GM12891 (cell line): Measurements from ENCODE around the gene GDAP2.

Experiments
- PAX5 ChIP-seq: IDR thresholded peaks from 2 replicates; pipeline ENCODE4 v1.6.1; 2011; ENCODE audit warnings: low read length, moderate library complexity, mild to moderate bottlenecking; ENCODE audit not compliant: insufficient read depth, severe bottlenecking
- POLR2A ChIP-seq: IDR thresholded peaks from 2 replicates; pipeline ENCODE4 v1.6.1; 2011; ENCODE audit warnings: low read depth, low read length, control low read depth
- POLR2AphosphoS5 ChIP-seq: IDR thresholded peaks from 2 replicates; pipeline ENCODE4 v1.6.1; 2011; ENCODE audit warnings: low read depth, low read length, control low read depth
- POU2F2 ChIP-seq: IDR thresholded peaks from 2 replicates; pipeline ENCODE4 v1.6.1; 2011; ENCODE audit warnings: low read depth, mild to moderate bottlenecking, control low read depth, low read length, moderate library complexity
- TAF1 ChIP-seq: IDR thresholded peaks from 2 replicates; pipeline ENCODE4 v1.6.1; 2011; ENCODE audit warnings: low read depth, low read length, control low read depth

GRCh38 chr1:117819301-117819700 lies 110.1 kb downstream of the GDAP2 start:
- TF ChIP-seq POLR2AphosphoS5 (no peak), POLR2A (no peak), TAF1 (no peak), PAX5 (no peak), POU2F2 (no peak)
